ENCODE results near the gene ANO6. TPM values are rescaled to one million over a fixed set of nuclear protein-coding genes. Genes with fewer than 3 reads are reported as not detected.
"Not testable (repeated sequence)": the region's sequence is repeated elsewhere in the genome, so short reads cannot be mapped to it uniquely, and the experiment has no call there.

Gene ANO6
- total RNA-seq, 2 donors from 2014 or later = 114 to 139 TPM

GRCh38 chr12:45260104-45260815 is 44.4 kb downstream of the ANO6 start:
- no peak for TF ChIP-seq CTCF (IDR thresholded peaks at IDR 0.05)
- Histone ChIP-seq H3K4me3 (no peak overlapping the region), H3K36me3 (no peaks in the 10 kb centered on the region), H3K27ac (peak overlapping the region in 1 of 2 donors; percentile 16), H3K27me3 (replicated peaks; ENCODE audit: insufficient read depth) (no peaks in the 10 kb centered on the region), H3K9me3 (no peaks in the 10 kb centered on the region), H3K4me1 (ENCODE audit: control insufficient read depth in 1 of 2, low read depth in 2 of 2) (peaks cover 11 to 85% of the 10 kb centered on the region in 2 donors)
- DNase-seq (ENCODE audit: low spot score) = no peak
- no peak for ATAC-seq (ENCODE audit: insufficient number of reproducible peaks, low FRiP score, low read depth)

GRCh38 chr12:45260854-45261253 is 45.0 kb downstream of the ANO6 start:
- peaks cover 11 to 85% of the 10 kb centered on the region in 2 donors for H3K4me1 ChIP-seq (ENCODE audit: control insufficient read depth in 1 of 2, low read depth in 2 of 2)

GRCh38 chr12:45262185-45262584 is 46.3 kb downstream of the ANO6 start:
- not testable (repeated sequence) for H3K4me3 ChIP-seq; H3K27ac ChIP-seq; ATAC-seq (ENCODE audit: insufficient number of reproducible peaks, low FRiP score, low read depth); H3K27me3 ChIP-seq (replicated peaks; ENCODE audit: insufficient read depth); H3K9me3 ChIP-seq; H3K36me3 ChIP-seq; DNase-seq (ENCODE audit: low spot score)
- peaks cover 12 to 86% of the 10 kb centered on the region in 2 donors for H3K4me1 ChIP-seq (ENCODE audit: control insufficient read depth in 1 of 2, low read depth in 2 of 2)

More at GRCh38 chr12:45260854-45261253, 45.0 kb downstream of the ANO6 start:
- Histone ChIP-seq H3K9me3 (no peaks in the 10 kb centered on the region), H3K27me3 (replicated peaks; ENCODE audit: insufficient read depth) (no peaks in the 10 kb centered on the region), H3K36me3 (no peaks in the 10 kb centered on the region), H3K27ac (no peak overlapping the region), H3K4me3 (no peak overlapping the region)
- no peak for TF ChIP-seq CTCF (IDR thresholded peaks at IDR 0.05)
- DNase-seq (ENCODE audit: low spot score) (no peak), ATAC-seq (ENCODE audit: insufficient number of reproducible peaks, low FRiP score, low read depth) (no peak)

GRCh38 chr12:45263587-45263986 is 47.7 kb downstream of the ANO6 start:
- DNase-seq (ENCODE audit: low spot score) (no peak), ATAC-seq (ENCODE audit: insufficient number of reproducible peaks, low FRiP score, low read depth) (no peak)
- Histone ChIP-seq H3K27me3 (replicated peaks; ENCODE audit: insufficient read depth) (no peaks in the 10 kb centered on the region), H3K9me3 (no peaks in the 10 kb centered on the region), H3K36me3 (no peaks in the 10 kb centered on the region), H3K4me1 (ENCODE audit: control insufficient read depth in 1 of 2, low read depth in 2 of 2) (peaks cover 17 to 86% of the 10 kb centered on the region in 2 donors), H3K4me3 (no peak overlapping the region), H3K27ac (peak overlapping the region; percentile 10 to 51)
- no peak for TF ChIP-seq CTCF (IDR thresholded peaks at IDR 0.05)

- Histone ChIP-seq H3K4me1 (ENCODE audit: control insufficient read depth in 1 of 2, low read depth in 2 of 2) (peaks cover 37 to 96% of the 10 kb centered on the region in 2 donors), H3K27me3 (replicated peaks; ENCODE audit: insufficient read depth) (no peaks in the 10 kb centered on the region), H3K9me3 (no peaks in the 10 kb centered on the region), H3K27ac (peak overlapping the region; percentile 88), H3K36me3 (no peaks in the 10 kb centered on the region), H3K4me3 (peak overlapping the region; percentile 44)
- TF ChIP-seq CTCF (IDR thresholded peaks at IDR 0.05) = peak; percentile 43
- ATAC-seq (ENCODE audit: insufficient number of reproducible peaks, low FRiP score, low read depth) (peak; percentile 81), DNase-seq (ENCODE audit: low spot score) (peak; percentile 92)
Observed at GRCh38 chr12:45268672-45269411, 52.9 kb downstream of the ANO6 start.
